Measurements from ENCODE around the gene PTCD2. TPM values are rescaled to one million over a fixed set of nuclear protein-coding genes. Genes with fewer than 3 reads are reported as not detected.

PTCD2 gene
- total RNA-seq, 4 donors from 2014 or later, result 6.3 to 17.4 (median 11.8) TPM

- peak overlapping the region in 3 of 4 donors; percentile 2 to 78 (median 73) for H3K27ac ChIP-seq
- H3K27me3 ChIP-seq, result no peaks in the 10 kb centered on the region
- H3K36me3 ChIP-seq, result peaks cover 0 to 11% (median 0%) of the 10 kb centered on the region in 3 donors
- no peaks in the 10 kb centered on the region for H3K9me3 ChIP-seq
- no peak for DNase-seq (ENCODE audit: low spot score in 2 of 2)
- no peak for TF ChIP-seq EP300 (IDR thresholded peaks at IDR 0.05)
- no peak for TF ChIP-seq CTCF (IDR thresholded peaks at IDR 0.05)
- TF ChIP-seq POLR2A (IDR thresholded peaks at IDR 0.05), result no peak
- H3K4me1 ChIP-seq, result peaks cover 0 to 40% (median 7%) of the 10 kb centered on the region in 4 donors
- 84 to 86% methylated on average over 2 of the region's 2 CpGs for WGBS, 2 donors
- H3K4me3 ChIP-seq, result no peak overlapping the region
Observed at GRCh38 chr5:72283358-72283757, 36.8 kb upstream of the PTCD2 start.

- Histone ChIP-seq H3K4me1 (peaks cover 0 to 40% (median 7%) of the 10 kb centered on the region in 4 donors), H3K27ac (no peak overlapping the region), H3K4me3 (no peak overlapping the region), H3K27me3 (no peaks in the 10 kb centered on the region), H3K9me3 (no peaks in the 10 kb centered on the region), H3K36me3 (peaks cover 0 to 13% (median 0%) of the 10 kb centered on the region in 3 donors)
- DNase-seq (ENCODE audit: low spot score in 2 of 2), result no peak
- WGBS, 2 donors, result 50 to 52% methylated on average over 3 of the region's 3 CpGs
- TF ChIP-seq EP300 (IDR thresholded peaks at IDR 0.05) (no peak), POLR2A (IDR thresholded peaks at IDR 0.05) (no peak), CTCF (IDR thresholded peaks at IDR 0.05) (no peak)
Observed at GRCh38 chr5:72284559-72285423, 35.4 kb upstream of the PTCD2 start.

GRCh38 chr5:72285424-72285821, 34.8 kb upstream of the PTCD2 start:
- H3K27me3 ChIP-seq, result no peaks in the 10 kb centered on the region
- H3K27ac ChIP-seq, result no peak overlapping the region
- no peaks in the 10 kb centered on the region for H3K9me3 ChIP-seq
- no peak for TF ChIP-seq POLR2A (IDR thresholded peaks at IDR 0.05)
- TF ChIP-seq CTCF (IDR thresholded peaks at IDR 0.05), result no peak
- TF ChIP-seq EP300 (IDR thresholded peaks at IDR 0.05), result no peak
- peaks cover 0 to 20% (median 0%) of the 10 kb centered on the region in 3 donors for H3K36me3 ChIP-seq
- H3K4me3 ChIP-seq, result no peak overlapping the region
- no peak for DNase-seq (ENCODE audit: low spot score in 2 of 2)
- 79 to 93% methylated on average over 3 of the region's 3 CpGs for WGBS, 2 donors
- peaks cover 0 to 35% (median 7%) of the 10 kb centered on the region in 4 donors for H3K4me1 ChIP-seq

- WGBS, 2 donors, result 93 to 97% methylated on average over 5 of the region's 5 CpGs
- Histone ChIP-seq H3K4me3 (no peak overlapping the region), H3K27me3 (no peaks in the 10 kb centered on the region), H3K4me1 (peaks cover 0 to 21% (median 3%) of the 10 kb centered on the region in 4 donors), H3K9me3 (no peaks in the 10 kb centered on the region), H3K27ac (no peak overlapping the region), H3K36me3 (peaks cover 0 to 25% (median 0%) of the 10 kb centered on the region in 3 donors)
- DNase-seq (ENCODE audit: low spot score in 2 of 2), result no peak
- no peak for TF ChIP-seq CTCF (IDR thresholded peaks at IDR 0.05)
- TF ChIP-seq EP300 (IDR thresholded peaks at IDR 0.05), result no peak
- TF ChIP-seq POLR2A (IDR thresholded peaks at IDR 0.05), result no peak
Observed at GRCh38 chr5:72286798-72287197, 33.4 kb upstream of the PTCD2 start.

- DNase-seq (ENCODE audit: low spot score in 2 of 2), result no peak
- Histone ChIP-seq H3K4me1 (peaks cover 0 to 12% (median 0%) of the 10 kb centered on the region in 4 donors), H3K27me3 (no peaks in the 10 kb centered on the region), H3K9me3 (no peaks in the 10 kb centered on the region), H3K27ac (no peak overlapping the region), H3K4me3 (no peak overlapping the region), H3K36me3 (peaks cover 0 to 25% (median 4%) of the 10 kb centered on the region in 3 donors)
- 90 to 97% methylated on average over 2 of the region's 2 CpGs for WGBS, 2 donors
- no peak for TF ChIP-seq POLR2A (IDR thresholded peaks at IDR 0.05)
- TF ChIP-seq CTCF (IDR thresholded peaks at IDR 0.05), result no peak
- TF ChIP-seq EP300 (IDR thresholded peaks at IDR 0.05), result no peak
Observed at GRCh38 chr5:72288924-72289323, 31.2 kb upstream of the PTCD2 start.

All from tibial nerve (tissue), 4 donors.